CD4-positive, alpha-beta T cell (primary cell): Measurements from ENCODE around the gene BTG2. TPM values are rescaled to one million over a fixed set of nuclear protein-coding genes. Genes with fewer than 3 reads are reported as not detected.

Experiments
- ATAC-seq: fragments of 200-7000 bp; cut with Tn5 transposase; one replicate; pipeline ENCODE4 v1.10.0; 2022; ENCODE audit warnings: mild to moderate bottlenecking; ENCODE audit not compliant: poor library complexity
- CTCF ChIA-PET: fragments of 350-600 bp; sonication (Branson Sonifier 250); formaldehyde crosslinking; loops from one replicate; lab custom pipeline; 2021; ENCODE audit warnings: antibody characterized with exemption, inconsistent platforms; lab: Charles Lee
- POLR2A ChIA-PET: fragments of 350-600 bp; sonication (Branson Sonifier 250); formaldehyde crosslinking; loops from one replicate; lab custom pipeline; 2021; ENCODE audit warnings: antibody characterized with exemption, inconsistent platforms; lab: Charles Lee
- DNase-seq, 14 experiments: peaks; one replicate each; pipeline ENCODE4 v3.0.0-alpha.2; 2013 to 2020; ENCODE audit warnings: mixed read lengths in 2 of 14
- H3K27ac ChIP-seq, 2 donors: one replicate each; pipeline versions ENCODE4 v1.5.1 to v1.7.0; 2013; ENCODE audit warnings: low read length in 2 of 2, low read depth in 1 of 2, mild to moderate bottlenecking in 1 of 2
- H3K27me3 ChIP-seq, 2 experiments: 1 replicate in 1 of 2; 2 replicates in 1 of 2; pipeline versions ENCODE4 v1.6.1 to v1.7.0; 2013; ENCODE audit warnings: low read length in 2 of 2, control low read depth in 1 of 2, mild to moderate bottlenecking in 1 of 2, moderate library complexity in 1 of 2; ENCODE audit not compliant: insufficient read depth in 2 of 2, control insufficient read depth in 1 of 2
- H3K36me3 ChIP-seq: one replicate; pipeline ENCODE4 v1.6.1; 2013; ENCODE audit warnings: low read length, control low read depth; ENCODE audit not compliant: insufficient read depth
- H3K4me1 ChIP-seq: one replicate; pipeline ENCODE4 v1.6.1; 2013; ENCODE audit warnings: low read length, control low read depth; ENCODE audit not compliant: insufficient read depth
- H3K4me3 ChIP-seq: one replicate; pipeline ENCODE4 v1.5.1; 2013; ENCODE audit warnings: mild to moderate bottlenecking, low read length, moderate library complexity
- H3K9me3 ChIP-seq, 2 experiments: 1 replicate in 1 of 2; 2 replicates in 1 of 2; pipeline versions ENCODE4 v1.6.1 to v1.7.0; 2013; ENCODE audit warnings: low read length in 2 of 2, mild to moderate bottlenecking in 2 of 2, control low read depth in 1 of 2, moderate library complexity in 1 of 2; ENCODE audit not compliant: control insufficient read depth in 1 of 2, insufficient read depth in 1 of 2
- H3K27ac Mint-ChIP-seq: one replicate; pipeline ENCODE4 v1.8.0; 2020; ENCODE audit warnings: mixed read lengths
- H3K27me3 Mint-ChIP-seq: one replicate; pipeline ENCODE4 v1.8.0; 2021; ENCODE audit warnings: mixed read lengths
- H3K36me3 Mint-ChIP-seq: one replicate; pipeline ENCODE4 v1.8.0; 2021; ENCODE audit warnings: low read depth, mixed read lengths
- H3K4me1 Mint-ChIP-seq: one replicate; pipeline ENCODE4 v1.8.0; 2021; ENCODE audit warnings: low read depth, mixed read lengths
- H3K4me3 Mint-ChIP-seq: one replicate; pipeline ENCODE4 v1.8.0; 2020; ENCODE audit warnings: mild to moderate bottlenecking, mixed read lengths
- H3K9me3 Mint-ChIP-seq: one replicate; pipeline ENCODE4 v1.8.0; 2020; ENCODE audit warnings: mixed read lengths
- CTCF ChIP-seq: fragments of 200-600 bp; IDR thresholded peaks from one replicate; pipeline ENCODE4 v1.8.0; 2022; ENCODE audit warnings: antibody characterized with exemption, mild to moderate bottlenecking
- intact Hi-C, 2 experiments: fragments of 100-400 bp; cut with DNase I in 1 of 2; cut with micrococcal nuclease in 1 of 2; formaldehyde crosslinking; loops; one replicate each; pipeline versions ENCODE4 v1.15.1 to v1.9.0; 2023 to 2025; cut with DNase I, micrococcal nuclease
- total RNA-seq, 174 experiments: library from RNA in 2 of 174; stranded (reverse) in 2 of 174; gene quantifications; one replicate each; pipeline ENCODE4 v1.2.3 and lab custom pipeline; 2021 to 2026

The BTG2 gene
- total RNA-seq, 2 experiments from 2014 or later: 802 to 849 TPM

GRCh38 chr1:203271962-203272632 lies 33.2 kb upstream of the BTG2 start:
- no peaks in the 10 kb centered on the region for H3K27me3 Mint-ChIP-seq
- H3K4me3 Mint-ChIP-seq: no peak overlapping the region
- no peaks in the 10 kb centered on the region for H3K9me3 ChIP-seq
- H3K27me3 ChIP-seq: no peaks in the 10 kb centered on the region
- no peak for TF ChIP-seq CTCF
- H3K27ac ChIP-seq: no peak overlapping the region
- no peak overlapping the region for H3K27ac Mint-ChIP-seq
- ChIA-PET POLR2A (interaction anchor here (0.8 to 17.7 kb wide), 8 partner anchors 16 to 72 kb away, joined by 4 to 320 read pairs (median 18); partner anchors contain the start of gene BTG2), CTCF (interaction anchor here (0.8 to 15.3 kb wide), 4 partner anchors 34 to 190 kb away, joined by 4 to 462 read pairs (median 155); partner anchors contain the start of gene BTG2)
- intact Hi-C loops: loop anchor here (2.0 to 10.0 kb wide), 3 partner anchors 231 to 590 kb away; partner anchors contain the start of genes SNRPE (in 1 of the 2), ZBED6 (in 1 of the 2) and ZC3H11A (in 1 of the 2)
- H3K4me3 ChIP-seq: no peak overlapping the region
- H3K4me1 ChIP-seq: peaks cover 72% of the 10 kb centered on the region
- H3K36me3 ChIP-seq: no peaks in the 10 kb centered on the region
- H3K9me3 Mint-ChIP-seq: no peaks in the 10 kb centered on the region
- ATAC-seq: no peak
- H3K4me1 Mint-ChIP-seq: peaks cover 61% of the 10 kb centered on the region
- peak in 2 of 14 experiments; percentile 1 to 37 for DNase-seq
- no peaks in the 10 kb centered on the region for H3K36me3 Mint-ChIP-seq

GRCh38 chr1:203272633-203273205 lies 32.6 kb upstream of the BTG2 start:
- intact Hi-C loops: loop anchor here (1.0 to 10.0 kb wide), 9 partner anchors 14 to 590 kb away; partner anchors contain the start of genes BTG2 (in 2 of the 2), SNRPE (in 1 of the 2), ZBED6 (in 1 of the 2) and ZC3H11A (in 1 of the 2)
- ChIA-PET POLR2A (interaction anchor here (0.7 to 17.7 kb wide), 10 partner anchors 16 to 71 kb away, joined by 3 to 320 read pairs (median 12); partner anchors contain the start of gene BTG2), CTCF (interaction anchor here (0.6 to 15.3 kb wide), 17 partner anchors 10 to 353 kb away, joined by 3 to 462 read pairs (median 6); partner anchors contain the start of gene BTG2)
- Histone ChIP-seq H3K4me3 (no peak overlapping the region), H3K27me3 (no peaks in the 10 kb centered on the region), H3K27ac (no peak overlapping the region), H3K9me3 (no peaks in the 10 kb centered on the region), H3K36me3 (no peaks in the 10 kb centered on the region), H3K4me1 (peaks cover 74% of the 10 kb centered on the region)
- Mint-ChIP-seq H3K9me3 (no peaks in the 10 kb centered on the region), H3K4me3 (no peak overlapping the region), H3K27me3 (no peaks in the 10 kb centered on the region), H3K4me1 (peaks cover 61% of the 10 kb centered on the region), H3K36me3 (no peaks in the 10 kb centered on the region), H3K27ac (peak overlapping the region; percentile 85)
- no peak for ATAC-seq
- no peak for DNase-seq
- no peak for TF ChIP-seq CTCF

- ATAC-seq: peak; percentile 53
- peak; percentile 97 for TF ChIP-seq CTCF
- CTCF ChIA-PET: interaction anchor here (0.6 to 15.3 kb wide), 17 partner anchors 10 to 352 kb away, joined by 3 to 462 read pairs (median 6); partner anchors contain the start of gene BTG2
- Mint-ChIP-seq H3K4me3 (peak overlapping the region; percentile 55), H3K27me3 (no peaks in the 10 kb centered on the region), H3K4me1 (peaks cover 63% of the 10 kb centered on the region), H3K27ac (peak overlapping the region; percentile 85), H3K36me3 (no peaks in the 10 kb centered on the region), H3K9me3 (no peaks in the 10 kb centered on the region)
- H3K9me3 ChIP-seq: no peaks in the 10 kb centered on the region
- peaks cover 75% of the 10 kb centered on the region for H3K4me1 ChIP-seq
- peak overlapping the region; percentile 33 to 73 for H3K27ac ChIP-seq
- POLR2A ChIA-PET: interaction anchor here (0.6 to 17.7 kb wide), 11 partner anchors 15 to 70 kb away, joined by 3 to 320 read pairs (median 10); partner anchors contain the start of gene BTG2
- no peaks in the 10 kb centered on the region for H3K36me3 ChIP-seq
- intact Hi-C loops: loop anchor here (1.0 to 10.0 kb wide), 9 partner anchors 13 to 589 kb away; partner anchors contain the start of genes BTG2 (in 2 of the 2), SNRPE (in 1 of the 2), ZBED6 (in 1 of the 2) and ZC3H11A (in 1 of the 2)
- H3K4me3 ChIP-seq: peak overlapping the region; percentile 49
- peak; percentile 86 to 97 (median 92) for DNase-seq
- H3K27me3 ChIP-seq: no peaks in the 10 kb centered on the region
Observed at GRCh38 chr1:203273206-203273868, 32.0 kb upstream of the BTG2 start.
